ENCODE data around the gene KRTAP10-5.

DNA sequence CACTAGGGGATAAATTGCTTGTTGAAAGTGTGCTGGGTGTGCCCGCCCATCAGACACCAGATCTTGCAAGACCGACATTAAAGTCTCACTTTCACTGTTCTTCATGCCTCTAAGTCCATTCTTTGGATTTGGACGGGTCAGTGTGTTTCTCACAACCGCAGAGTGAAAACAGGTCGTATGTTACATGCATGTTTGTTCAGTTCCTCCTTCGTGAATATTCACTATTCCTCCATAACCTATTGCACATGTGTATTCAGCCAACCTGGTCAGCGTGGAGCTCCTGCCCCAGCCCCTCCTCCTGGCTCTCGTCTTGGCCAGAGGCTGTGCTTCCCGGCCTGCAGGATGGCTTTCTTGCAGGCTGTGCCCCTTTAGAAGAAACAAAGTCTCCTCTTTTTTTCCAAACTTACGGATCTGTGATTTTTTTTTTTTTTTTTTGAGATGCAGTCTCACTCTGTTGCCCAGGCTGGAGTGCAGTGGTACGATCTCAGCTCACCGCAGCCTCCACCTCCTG, 14.1 kb upstream of the KRTAP10-5 start:
- TF ChIP-seq ELF1 (tag; IDR thresholded peaks at IDR 0.05) (no peak), CBFB (CRISPR knock-in tag; IDR thresholded peaks at IDR 0.05) (no peak), BMI1 (IDR thresholded peaks at IDR 0.05; ENCODE audit: low read length) (no peak)
- TF ChIP-seq, protein P1, sequence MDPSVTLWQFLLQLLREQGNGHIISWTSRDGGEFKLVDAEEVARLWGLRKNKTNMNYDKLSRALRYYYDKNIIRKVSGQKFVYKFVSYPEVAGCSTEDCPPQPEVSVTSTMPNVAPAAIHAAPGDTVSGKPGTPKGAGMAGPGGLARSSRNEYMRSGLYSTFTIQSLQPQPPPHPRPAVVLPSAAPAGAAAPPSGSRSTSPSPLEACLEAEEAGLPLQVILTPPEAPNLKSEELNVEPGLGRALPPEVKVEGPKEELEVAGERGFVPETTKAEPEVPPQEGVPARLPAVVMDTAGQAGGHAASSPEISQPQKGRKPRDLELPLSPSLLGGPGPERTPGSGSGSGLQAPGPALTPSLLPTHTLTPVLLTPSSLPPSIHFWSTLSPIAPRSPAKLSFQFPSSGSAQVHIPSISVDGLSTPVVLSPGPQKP (CRISPR knock-in tag; IDR thresholded peaks at IDR 0.05), result no peak
